HG03108 (cell line): Measurements from ENCODE around the gene C16orf89.
"Not testable (repeated sequence)": the region's sequence is repeated elsewhere in the genome, so short reads cannot be mapped to it uniquely, and the experiment has no call there.

ENCODE experiments used
- ATAC-seq: cut with Tn5 transposase; IDR thresholded peaks from one replicate; pipeline ENCODE4 v1.9.1; 2021; ENCODE audit warnings: moderate library complexity; ENCODE audit not compliant: unreplicated experiment

The C16orf89 gene

GRCh38 chr16:5084802-5085201, 19.0 kb upstream of the C16orf89 start:
- not testable (repeated sequence) for ATAC-seq

- not testable (repeated sequence) for ATAC-seq
Observed at GRCh38 chr16:5084099-5084731, 18.5 kb upstream of the C16orf89 start.

- ATAC-seq, result not testable (repeated sequence)
Observed at GRCh38 chr16:5083646-5084045, 17.9 kb upstream of the C16orf89 start.

- not testable (repeated sequence) for ATAC-seq
Observed at GRCh38 chr16:5080996-5081395, 15.2 kb upstream of the C16orf89 start.

- ATAC-seq, result not testable (repeated sequence)
Observed at GRCh38 chr16:5080461-5080860, 14.7 kb upstream of the C16orf89 start.

GRCh38 chr16:5078626-5079025, 12.9 kb upstream of the C16orf89 start:
- no peak for ATAC-seq

GRCh38 chr16:5077304-5077703, 11.5 kb upstream of the C16orf89 start:
- ATAC-seq, result no peak

GRCh38 chr16:5075637-5076036, 9.9 kb upstream of the C16orf89 start:
- no peak for ATAC-seq

GRCh38 chr16:5073771-5074170, 8.0 kb upstream of the C16orf89 start:
- ATAC-seq, result not testable (repeated sequence)

GRCh38 chr16:5073279-5073629, 7.5 kb upstream of the C16orf89 start:
- ATAC-seq, result no peak

- ATAC-seq, result no peak
Observed at GRCh38 chr16:5072334-5073278, 6.8 kb upstream of the C16orf89 start.

GRCh38 chr16:5071681-5072333, 6.1 kb upstream of the C16orf89 start, which contains the start of gene ALG1:
Gene ALG1 (plus strand): TSS chr16:5071843. CDS start chr16:5071850, 7 bp downstream.
- ATAC-seq, result peak; percentile 77

- no peak for ATAC-seq
Observed at GRCh38 chr16:5071341-5071680, 5.6 kb upstream of the C16orf89 start.

- no peak for ATAC-seq
Observed at GRCh38 chr16:5070431-5071186, 4.9 kb upstream of the C16orf89 start.

- ATAC-seq, result no peak
Observed at GRCh38 chr16:5069854-5070253, 4.1 kb upstream of the C16orf89 start.

GRCh38 chr16:5069048-5069447, 3.3 kb upstream of the C16orf89 start:
- ATAC-seq, result no peak

GRCh38 chr16:5066511-5066910, 755 bp upstream of the C16orf89 start:
- no peak for ATAC-seq

- ATAC-seq, result no peak
Observed at GRCh38 chr16:5065326-5065725, 430 bp downstream of the C16orf89 start.

GRCh38 chr16:5064915-5065314, 841 bp downstream of the C16orf89 start:
- ATAC-seq, result no peak

- no peak for ATAC-seq
Observed at GRCh38 chr16:5062790-5063765, 2.7 kb downstream of the C16orf89 start.
